Measurements from ENCODE around the gene GSTT2B.

DNA sequence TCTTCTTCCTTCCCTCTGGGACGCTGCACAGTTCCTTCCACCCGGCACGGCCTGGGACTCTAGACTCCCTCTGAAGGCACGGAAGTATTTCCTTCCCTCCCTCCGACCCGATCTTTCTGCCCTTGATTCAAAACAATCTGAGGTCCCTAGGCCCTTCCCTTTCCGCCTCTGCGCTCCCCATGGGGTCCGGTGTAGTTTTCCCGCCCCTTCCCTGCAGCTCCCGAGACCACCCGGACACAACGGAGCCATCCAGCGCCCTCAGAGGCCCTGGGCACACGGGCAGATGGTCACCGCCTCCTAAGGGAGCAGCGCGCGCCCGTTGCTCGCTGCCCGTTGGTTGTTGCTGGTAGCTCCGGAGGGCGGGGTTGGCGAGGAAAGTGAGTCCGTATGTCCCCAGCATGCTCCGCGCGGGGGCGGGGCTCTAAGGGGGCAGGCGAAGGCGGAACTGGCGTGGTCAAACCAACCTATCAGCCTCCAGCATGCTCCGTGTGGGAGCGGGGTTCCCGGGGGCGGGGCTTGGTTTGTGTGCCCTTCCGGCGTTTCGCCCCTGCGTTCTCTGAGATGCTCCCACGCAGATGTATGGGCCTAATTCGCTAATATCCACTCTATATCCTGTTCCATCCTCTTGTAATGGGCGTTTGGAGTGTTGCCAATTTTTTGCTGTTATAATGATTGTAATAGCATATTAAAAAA is 47.2 kb downstream of the GSTT2B start:
- TF ChIP-seq, protein P1, sequence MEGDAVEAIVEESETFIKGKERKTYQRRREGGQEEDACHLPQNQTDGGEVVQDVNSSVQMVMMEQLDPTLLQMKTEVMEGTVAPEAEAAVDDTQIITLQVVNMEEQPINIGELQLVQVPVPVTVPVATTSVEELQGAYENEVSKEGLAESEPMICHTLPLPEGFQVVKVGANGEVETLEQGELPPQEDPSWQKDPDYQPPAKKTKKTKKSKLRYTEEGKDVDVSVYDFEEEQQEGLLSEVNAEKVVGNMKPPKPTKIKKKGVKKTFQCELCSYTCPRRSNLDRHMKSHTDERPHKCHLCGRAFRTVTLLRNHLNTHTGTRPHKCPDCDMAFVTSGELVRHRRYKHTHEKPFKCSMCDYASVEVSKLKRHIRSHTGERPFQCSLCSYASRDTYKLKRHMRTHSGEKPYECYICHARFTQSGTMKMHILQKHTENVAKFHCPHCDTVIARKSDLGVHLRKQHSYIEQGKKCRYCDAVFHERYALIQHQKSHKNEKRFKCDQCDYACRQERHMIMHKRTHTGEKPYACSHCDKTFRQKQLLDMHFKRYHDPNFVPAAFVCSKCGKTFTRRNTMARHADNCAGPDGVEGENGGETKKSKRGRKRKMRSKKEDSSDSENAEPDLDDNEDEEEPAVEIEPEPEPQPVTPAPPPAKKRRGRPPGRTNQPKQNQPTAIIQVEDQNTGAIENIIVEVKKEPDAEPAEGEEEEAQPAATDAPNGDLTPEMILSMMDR (IDR thresholded peaks at IDR 0.05; ENCODE audit: poor library complexity), result no peak
- no peak for TF ChIP-seq EZH2 (IDR thresholded peaks at IDR 0.05; ENCODE audit: borderline replicate concordance)
- TF ChIP-seq EZH2phosphoT487 (IDR thresholded peaks at IDR 0.05; ENCODE audit: low read depth, severe bottlenecking, unreplicated experiment), result no peak

All from hepatocyte (in vitro differentiated cells).